ENCODE measurements around the gene TRIM66. TPM values are rescaled to one million over a fixed set of nuclear protein-coding genes. Genes with fewer than 3 reads are reported as not detected.

TRIM66 gene
- total RNA-seq, 2 experiments from 2014 or later = 22.2 to 23.0 TPM

GRCh38 chr11:8631395-8632118, 50.9 kb downstream of the TRIM66 start:
- no peak for DNase-seq
- Mint-ChIP-seq H3K4me1 (no peaks in the 10 kb centered on the region), H3K27me3 (no peaks in the 10 kb centered on the region), H3K36me3 (peaks cover 22% of the 10 kb centered on the region), H3K9me3 (peaks cover under 1% of the 10 kb centered on the region), H3K27ac (no peak overlapping the region), H3K4me3 (no peak overlapping the region)

- H3K36me3 Mint-ChIP-seq = peaks cover 12% of the 10 kb centered on the region
- no peak for DNase-seq
Observed at GRCh38 chr11:8624698-8625097, 57.8 kb downstream of the TRIM66 start.

GRCh38 chr11:8621147-8621546, 61.3 kb downstream of the TRIM66 start:
- no peaks in the 10 kb centered on the region for H3K27me3 Mint-ChIP-seq
- H3K4me1 Mint-ChIP-seq = no peaks in the 10 kb centered on the region
- H3K27ac Mint-ChIP-seq = no peak overlapping the region
- no peak overlapping the region for H3K4me3 Mint-ChIP-seq
- DNase-seq = no peak
- H3K9me3 Mint-ChIP-seq = no peaks in the 10 kb centered on the region
- peaks cover 20% of the 10 kb centered on the region for H3K36me3 Mint-ChIP-seq

More at GRCh38 chr11:8624698-8625097, 57.8 kb downstream of the TRIM66 start:
- H3K9me3 Mint-ChIP-seq = no peaks in the 10 kb centered on the region
- no peaks in the 10 kb centered on the region for H3K27me3 Mint-ChIP-seq
- H3K4me1 Mint-ChIP-seq = no peaks in the 10 kb centered on the region
- no peak overlapping the region for H3K27ac Mint-ChIP-seq
- no peak overlapping the region for H3K4me3 Mint-ChIP-seq

GRCh38 chr11:8617063-8617462, 65.4 kb downstream of the TRIM66 start:
- DNase-seq = no peak
- H3K4me3 Mint-ChIP-seq = no peak overlapping the region
- H3K9me3 Mint-ChIP-seq = no peaks in the 10 kb centered on the region
- no peaks in the 10 kb centered on the region for H3K27me3 Mint-ChIP-seq
- peaks cover 5% of the 10 kb centered on the region for H3K4me1 Mint-ChIP-seq
- no peak overlapping the region for H3K27ac Mint-ChIP-seq
- H3K36me3 Mint-ChIP-seq = peaks cover 12% of the 10 kb centered on the region

GRCh38 chr11:8615291-8616032, 67.0 kb downstream of the TRIM66 start:
- no peak overlapping the region for H3K27ac Mint-ChIP-seq
- DNase-seq = no peak
- H3K4me1 Mint-ChIP-seq = peaks cover 10% of the 10 kb centered on the region
- no peaks in the 10 kb centered on the region for H3K27me3 Mint-ChIP-seq
- H3K4me3 Mint-ChIP-seq = no peak overlapping the region
- peaks cover 17% of the 10 kb centered on the region for H3K36me3 Mint-ChIP-seq
- H3K9me3 Mint-ChIP-seq = no peaks in the 10 kb centered on the region

- no peak for DNase-seq
- Mint-ChIP-seq H3K27ac (no peak overlapping the region), H3K4me1 (peaks cover 13% of the 10 kb centered on the region), H3K4me3 (no peak overlapping the region), H3K36me3 (peaks cover 17% of the 10 kb centered on the region), H3K9me3 (no peaks in the 10 kb centered on the region), H3K27me3 (no peaks in the 10 kb centered on the region)
Observed at GRCh38 chr11:8614497-8614896, 68.0 kb downstream of the TRIM66 start.

- Mint-ChIP-seq H3K9me3 (no peaks in the 10 kb centered on the region), H3K27ac (no peak overlapping the region), H3K27me3 (no peaks in the 10 kb centered on the region), H3K36me3 (peaks cover 12% of the 10 kb centered on the region), H3K4me3 (no peak overlapping the region), H3K4me1 (peaks cover 13% of the 10 kb centered on the region)
- DNase-seq = no peak
Observed at GRCh38 chr11:8613036-8613435, 69.4 kb downstream of the TRIM66 start.

- H3K9me3 Mint-ChIP-seq = no peaks in the 10 kb centered on the region
- H3K36me3 Mint-ChIP-seq = peaks cover 12% of the 10 kb centered on the region
- no peak overlapping the region for H3K4me3 Mint-ChIP-seq
- DNase-seq = no peak
- no peaks in the 10 kb centered on the region for H3K27me3 Mint-ChIP-seq
- H3K4me1 Mint-ChIP-seq = peaks cover 13% of the 10 kb centered on the region
- H3K27ac Mint-ChIP-seq = no peak overlapping the region
Observed at GRCh38 chr11:8612522-8612921, 69.9 kb downstream of the TRIM66 start.

- Mint-ChIP-seq H3K4me3 (no peak overlapping the region), H3K4me1 (peaks cover 13% of the 10 kb centered on the region), H3K36me3 (peaks cover 5% of the 10 kb centered on the region), H3K27me3 (no peaks in the 10 kb centered on the region), H3K27ac (no peak overlapping the region), H3K9me3 (no peaks in the 10 kb centered on the region)
- DNase-seq = peak; percentile 49
Observed at GRCh38 chr11:8610532-8611116, 71.8 kb downstream of the TRIM66 start.

- Mint-ChIP-seq H3K4me3 (no peak overlapping the region), H3K36me3 (peaks cover 5% of the 10 kb centered on the region), H3K27ac (no peak overlapping the region), H3K9me3 (no peaks in the 10 kb centered on the region), H3K27me3 (peaks cover 13% of the 10 kb centered on the region), H3K4me1 (peaks cover 13% of the 10 kb centered on the region)
- DNase-seq = no peak
Observed at GRCh38 chr11:8608652-8609051, 73.8 kb downstream of the TRIM66 start.

GRCh38 chr11:8605971-8606563, 76.4 kb downstream of the TRIM66 start:
- Mint-ChIP-seq H3K27me3 (peaks cover 21% of the 10 kb centered on the region), H3K27ac (no peak overlapping the region)

GRCh38 chr11:8604078-8604723, 78.3 kb downstream of the TRIM66 start:
- DNase-seq = peak; percentile 47
- H3K4me1 Mint-ChIP-seq = no peaks in the 10 kb centered on the region
- H3K36me3 Mint-ChIP-seq = no peaks in the 10 kb centered on the region
- no peak overlapping the region for H3K4me3 Mint-ChIP-seq
- no peak overlapping the region for H3K27ac Mint-ChIP-seq
- H3K9me3 Mint-ChIP-seq = no peaks in the 10 kb centered on the region
- peaks cover 21% of the 10 kb centered on the region for H3K27me3 Mint-ChIP-seq

More at GRCh38 chr11:8605971-8606563, 76.4 kb downstream of the TRIM66 start:
- no peaks in the 10 kb centered on the region for H3K9me3 Mint-ChIP-seq
- H3K4me1 Mint-ChIP-seq = peaks cover 8% of the 10 kb centered on the region
- DNase-seq = no peak
- peaks cover 3% of the 10 kb centered on the region for H3K36me3 Mint-ChIP-seq
- H3K4me3 Mint-ChIP-seq = no peak overlapping the region

- Mint-ChIP-seq H3K9me3 (no peaks in the 10 kb centered on the region), H3K4me3 (no peak overlapping the region), H3K4me1 (no peaks in the 10 kb centered on the region), H3K27me3 (peaks cover 26% of the 10 kb centered on the region), H3K36me3 (no peaks in the 10 kb centered on the region), H3K27ac (no peak overlapping the region)
- DNase-seq = no peak
Observed at GRCh38 chr11:8603696-8604077, 78.8 kb downstream of the TRIM66 start.

- Mint-ChIP-seq H3K27me3 (peaks cover 41% of the 10 kb centered on the region), H3K4me3 (no peak overlapping the region), H3K36me3 (no peaks in the 10 kb centered on the region), H3K4me1 (no peaks in the 10 kb centered on the region), H3K27ac (no peak overlapping the region), H3K9me3 (no peaks in the 10 kb centered on the region)
- no peak for DNase-seq
Observed at GRCh38 chr11:8601376-8602133, 80.9 kb downstream of the TRIM66 start.

Measured in activated naive CD8-positive, alpha-beta T cell treated with anti-CD3 and anti-CD28 coated beads for 36 hours (primary cell).